Effector memory CD4-positive, alpha-beta T cell (primary cell): ENCODE data around the gene TESK1.
"Not testable (repeated sequence)": the region's sequence is repeated elsewhere in the genome, so short reads cannot be mapped to it uniquely, and the experiment has no call there.

Experiments used
- DNase-seq, 3 donors: peaks; one replicate each; pipeline ENCODE4 v3.0.0-alpha.2; 2020
- H3K27ac ChIP-seq: 2 replicates; pipeline ENCODE4 v1.7.0; 2013; ENCODE audit warnings: mild to moderate bottlenecking, low read length, moderate library complexity; ENCODE audit not compliant: insufficient read depth, poor library complexity, severe bottlenecking
- H3K27me3 ChIP-seq: replicated peaks from 2 replicates; pipeline ENCODE4 v1.7.0; 2013; ENCODE audit warnings: mild to moderate bottlenecking, low read length; ENCODE audit not compliant: insufficient read depth, control insufficient read depth, poor library complexity, severe bottlenecking
- H3K36me3 ChIP-seq: 2 replicates; pipeline ENCODE4 v1.7.0; 2013; ENCODE audit warnings: mild to moderate bottlenecking, low read length, moderate library complexity; ENCODE audit not compliant: control insufficient read depth, insufficient read depth
- H3K4me1 ChIP-seq: 2 replicates; pipeline ENCODE4 v1.7.0; 2013; ENCODE audit warnings: low read length, mild to moderate bottlenecking; ENCODE audit not compliant: control insufficient read depth, insufficient read depth, poor library complexity, severe bottlenecking
- H3K4me3 ChIP-seq: 2 replicates; pipeline ENCODE4 v1.7.0; 2013; ENCODE audit warnings: low read length, low read depth, mild to moderate bottlenecking; ENCODE audit not compliant: insufficient read depth, poor library complexity, severe bottlenecking
- H3K9me3 ChIP-seq: 2 replicates; pipeline ENCODE4 v1.7.0; 2013; ENCODE audit warnings: mild to moderate bottlenecking, low read length, moderate library complexity; ENCODE audit not compliant: control insufficient read depth

TESK1 gene

DNA sequence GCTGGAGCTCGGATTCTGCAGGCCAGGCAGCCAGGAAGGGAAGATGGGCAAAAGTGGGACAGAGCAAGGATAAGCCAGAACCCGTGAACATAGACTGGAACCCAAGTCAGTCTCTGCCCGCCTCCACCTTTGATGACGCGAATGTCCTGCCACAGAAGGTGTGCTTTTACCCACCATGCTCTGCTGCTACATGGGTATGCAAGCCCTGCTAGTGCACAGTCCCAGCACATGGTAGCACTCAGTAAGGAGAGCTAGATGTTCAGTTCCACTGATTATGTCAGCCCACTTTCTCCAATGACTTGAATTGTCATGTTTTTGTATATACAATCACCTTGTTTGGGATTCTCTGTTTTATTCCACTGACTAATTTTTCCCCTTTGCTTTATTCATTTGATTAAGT, 24.5 kb downstream of the TESK1 start:
- no peak for DNase-seq
- Histone ChIP-seq H3K9me3 (no peaks in the 10 kb centered on the region), H3K4me1 (no peaks in the 10 kb centered on the region), H3K4me3 (no peak overlapping the region), H3K27me3 (no peaks in the 10 kb centered on the region), H3K27ac (no peak overlapping the region), H3K36me3 (no peaks in the 10 kb centered on the region)

DNA sequence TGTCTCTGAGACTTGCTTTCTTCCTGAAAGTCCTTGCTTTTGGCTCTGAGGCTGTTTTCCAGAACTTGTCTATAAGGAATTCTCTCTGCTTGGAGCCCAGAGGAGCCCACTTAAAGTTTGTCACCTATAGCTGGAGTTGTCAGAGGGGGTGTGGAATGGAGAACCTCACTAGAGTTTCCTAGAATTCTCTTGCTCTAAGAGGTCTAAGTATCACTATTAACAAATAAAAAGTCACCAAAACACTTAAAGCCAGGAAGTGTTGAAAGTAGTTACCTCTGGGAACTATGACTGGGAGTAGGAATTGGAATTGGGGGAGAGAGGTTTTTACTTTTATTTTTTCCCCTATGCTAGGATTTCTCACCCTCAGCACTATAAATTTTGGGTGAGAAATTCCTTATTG, 30.7 kb downstream of the TESK1 start:
- no peak overlapping the region for H3K27ac ChIP-seq
- H3K27me3 ChIP-seq: no peaks in the 10 kb centered on the region
- DNase-seq: no peak
- H3K36me3 ChIP-seq: no peaks in the 10 kb centered on the region
- H3K9me3 ChIP-seq: no peaks in the 10 kb centered on the region
- no peak overlapping the region for H3K4me3 ChIP-seq
- peaks cover 9% of the 10 kb centered on the region for H3K4me1 ChIP-seq

DNA sequence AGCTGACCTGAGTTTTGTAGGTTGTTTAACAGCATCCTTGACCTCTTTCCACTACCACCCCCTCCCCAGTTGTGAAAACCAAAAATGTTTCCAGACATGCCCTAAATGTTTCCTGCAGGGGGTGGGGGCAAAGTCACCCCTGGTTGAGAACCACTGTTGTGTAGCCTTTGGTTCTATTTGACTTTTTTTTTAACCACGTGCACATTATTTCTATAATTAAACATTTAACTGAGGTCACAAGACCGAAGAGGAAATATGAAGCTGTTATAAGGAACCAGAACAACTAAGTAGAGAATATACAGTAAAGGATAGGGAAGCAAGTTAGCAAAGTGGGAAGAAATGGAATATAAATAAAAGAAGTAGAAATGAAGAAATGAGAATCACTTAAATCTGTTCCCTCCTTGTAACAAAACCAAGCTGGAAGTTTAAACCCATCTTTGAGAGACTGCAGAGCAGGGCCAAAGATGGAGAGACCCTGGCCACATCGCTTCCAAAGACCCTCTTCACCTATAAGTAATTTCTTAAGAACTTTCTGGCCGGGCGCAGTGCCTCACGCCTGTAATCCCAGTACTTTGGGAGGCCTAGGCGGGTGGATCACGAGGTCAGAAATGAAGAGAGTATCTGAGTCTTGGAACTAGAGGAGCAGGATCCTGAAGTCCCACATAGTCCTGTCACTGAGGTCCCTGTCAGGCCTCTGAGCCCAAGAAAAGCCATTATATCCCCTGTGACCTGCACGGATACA, 31.2 kb downstream of the TESK1 start:
- Histone ChIP-seq H3K9me3 (no peaks in the 10 kb centered on the region), H3K4me1 (peaks cover 9% of the 10 kb centered on the region), H3K27me3 (no peaks in the 10 kb centered on the region), H3K36me3 (no peaks in the 10 kb centered on the region), H3K27ac (no peak overlapping the region), H3K4me3 (no peak overlapping the region)
- DNase-seq: no peak

DNA sequence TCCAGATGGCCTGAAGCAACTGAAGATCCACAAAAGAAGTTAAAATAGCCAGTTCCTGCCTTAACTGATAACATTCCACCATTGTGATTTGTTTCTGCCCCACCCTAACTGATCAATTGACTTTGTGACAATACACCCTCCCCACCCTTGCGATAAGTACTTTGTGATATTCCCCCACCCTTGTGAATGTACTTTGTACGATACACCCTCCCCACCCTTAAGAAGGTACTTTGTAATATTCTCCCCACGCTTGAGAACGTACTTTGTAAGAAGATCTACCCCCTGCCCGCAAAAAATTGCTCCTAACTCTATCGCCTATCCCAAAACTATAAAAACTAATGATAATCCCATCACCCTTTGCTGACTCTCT, 31.8 kb downstream of the TESK1 start:
- H3K4me1 ChIP-seq, DNase-seq, H3K36me3 ChIP-seq, H3K27ac ChIP-seq, H3K27me3 ChIP-seq, H3K9me3 ChIP-seq, H3K4me3 ChIP-seq: not testable (repeated sequence)

DNA sequence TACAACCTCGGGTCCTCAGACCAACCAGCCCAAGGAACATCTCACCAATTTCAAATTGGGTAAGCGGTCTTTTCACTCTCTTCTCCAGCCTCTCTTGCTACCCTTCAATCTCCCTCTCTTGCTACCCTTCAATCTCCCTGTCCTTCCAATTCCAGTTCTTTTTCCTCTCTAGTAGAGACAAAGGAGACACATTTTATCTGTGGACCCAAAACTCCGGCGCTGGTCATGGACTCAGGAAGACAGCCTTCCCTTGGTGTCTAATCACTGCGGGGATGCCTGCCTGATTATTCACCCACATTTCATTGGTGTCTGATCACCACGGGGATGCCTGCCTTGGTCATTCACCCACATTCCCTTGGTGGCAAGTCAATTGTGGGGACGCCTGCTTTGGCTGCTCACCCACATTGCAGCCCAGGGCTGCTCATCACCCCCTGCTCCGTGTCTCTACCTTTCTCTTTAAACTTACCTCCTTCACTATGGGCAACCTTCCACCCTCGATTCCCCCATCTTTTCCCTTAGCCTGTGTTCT, 32.4 kb downstream of the TESK1 start:
- not testable (repeated sequence) for H3K27ac ChIP-seq, H3K27me3 ChIP-seq, H3K9me3 ChIP-seq, H3K36me3 ChIP-seq, H3K4me3 ChIP-seq, H3K4me1 ChIP-seq, DNase-seq

DNA sequence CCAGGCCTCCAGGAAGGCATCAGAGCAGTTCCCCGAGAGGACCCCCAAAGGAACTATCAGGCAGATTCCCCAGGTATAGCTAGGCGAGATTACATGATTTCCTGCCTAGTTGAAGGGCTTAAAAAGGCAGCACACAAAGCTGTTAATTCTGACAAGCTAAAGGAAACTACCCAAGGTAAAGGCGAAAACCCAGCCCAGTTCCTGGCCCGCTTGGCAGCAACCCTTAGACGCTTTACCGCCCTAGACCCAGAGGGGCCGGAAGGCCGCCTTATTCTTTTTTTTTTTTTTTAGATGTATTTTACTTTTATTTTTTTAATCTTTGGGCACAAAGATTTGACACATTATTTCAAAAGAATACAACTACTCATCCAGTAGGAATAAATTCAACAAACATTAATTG, 33.7 kb downstream of the TESK1 start:
- not testable (repeated sequence) for H3K4me1 ChIP-seq, H3K9me3 ChIP-seq, H3K27me3 ChIP-seq, DNase-seq, H3K27ac ChIP-seq, H3K4me3 ChIP-seq, H3K36me3 ChIP-seq

DNA sequence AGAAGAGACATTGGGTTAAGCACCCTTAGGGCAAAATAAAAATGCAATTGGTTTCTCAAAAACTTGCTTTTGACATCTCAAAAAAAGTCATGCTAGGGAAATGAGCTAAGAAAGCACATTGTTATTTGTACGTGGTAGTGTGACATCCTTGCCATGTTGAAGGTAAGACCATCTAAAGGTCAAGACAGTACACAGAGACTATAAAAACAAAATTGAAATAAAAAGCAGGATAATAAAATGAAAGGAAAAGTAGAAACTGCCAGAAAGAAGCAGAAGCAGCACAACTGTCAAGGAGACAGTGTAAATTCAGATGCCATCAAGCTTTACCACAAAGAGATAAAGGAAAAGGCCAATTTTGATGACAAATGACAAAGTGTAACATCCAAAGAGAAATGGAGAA, 34.2 kb downstream of the TESK1 start:
- H3K27me3 ChIP-seq, H3K9me3 ChIP-seq, DNase-seq, H3K36me3 ChIP-seq, H3K27ac ChIP-seq, H3K4me3 ChIP-seq, H3K4me1 ChIP-seq: not testable (repeated sequence)

DNA sequence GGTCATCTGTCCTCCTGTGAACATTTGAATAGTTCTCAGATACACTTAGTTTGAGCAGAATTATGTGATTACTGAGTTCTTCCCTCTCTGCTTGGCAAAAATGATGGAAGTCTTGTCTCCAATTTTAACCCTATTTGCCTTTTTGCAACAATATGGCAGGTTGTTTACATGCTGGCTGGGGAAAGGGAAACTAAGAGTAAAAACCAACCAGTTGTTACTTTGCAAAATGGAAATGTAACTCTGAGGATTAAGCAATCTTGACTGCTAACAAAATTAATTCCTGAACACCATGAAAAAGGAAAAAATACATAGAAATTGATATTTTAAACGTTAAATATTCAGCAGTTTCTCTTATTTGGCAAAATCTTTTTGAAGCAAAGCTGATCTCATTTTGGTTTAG, 34.6 kb downstream of the TESK1 start:
- Histone ChIP-seq H3K27me3 (no peaks in the 10 kb centered on the region), H3K36me3 (no peaks in the 10 kb centered on the region), H3K9me3 (no peaks in the 10 kb centered on the region), H3K27ac (no peak overlapping the region), H3K4me3 (no peak overlapping the region), H3K4me1 (peaks cover 9% of the 10 kb centered on the region)
- no peak for DNase-seq

DNA sequence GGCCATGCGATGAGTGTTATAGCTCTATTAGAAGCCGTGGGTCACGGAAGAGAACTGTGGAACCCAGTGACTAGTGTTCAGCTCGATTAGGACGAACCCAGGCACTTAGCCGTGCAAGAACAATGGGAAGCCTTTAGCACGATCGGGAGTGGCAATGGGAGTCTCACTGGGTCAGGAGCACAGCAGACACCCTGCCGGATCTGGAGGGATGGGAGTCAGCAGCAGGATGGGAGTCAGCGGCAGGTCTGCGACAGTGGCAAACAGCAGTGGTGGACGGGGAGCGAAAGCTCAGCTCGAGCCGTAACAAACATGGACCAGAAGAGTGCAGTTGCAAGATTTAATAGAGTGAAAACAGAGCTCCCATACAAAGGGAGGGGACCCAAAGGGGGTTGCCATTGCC, 35.4 kb downstream of the TESK1 start:
- DNase-seq, H3K4me1 ChIP-seq: not testable (repeated sequence)

DNA sequence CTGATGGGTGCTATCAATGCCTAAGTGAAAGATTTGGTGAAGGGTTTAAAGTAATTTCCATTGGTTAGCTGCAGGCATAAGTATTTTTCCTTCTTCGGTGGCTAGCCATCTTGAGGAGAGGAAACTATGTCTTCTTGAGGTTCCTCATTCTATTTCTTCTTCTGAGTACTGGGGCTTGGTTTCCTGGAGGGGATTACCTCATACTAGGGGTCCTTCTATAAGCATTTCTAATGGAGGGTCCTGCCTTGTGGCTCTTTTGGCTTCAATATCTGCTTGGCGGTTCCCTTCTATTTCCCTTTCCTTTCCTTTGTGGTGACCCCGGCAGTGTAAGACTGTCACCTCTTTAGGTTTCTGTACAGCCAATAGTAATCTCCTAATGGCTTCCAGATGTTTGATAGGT, 36.4 kb downstream of the TESK1 start:
- H3K27me3 ChIP-seq, H3K4me3 ChIP-seq, H3K36me3 ChIP-seq, DNase-seq, H3K27ac ChIP-seq, H3K9me3 ChIP-seq: not testable (repeated sequence)
- peaks cover 18% of the 10 kb centered on the region for H3K4me1 ChIP-seq

More for the DNA sequence above, 35.4 kb downstream of the TESK1 start:
- not testable (repeated sequence) for H3K27ac ChIP-seq, H3K4me3 ChIP-seq, H3K27me3 ChIP-seq, H3K9me3 ChIP-seq, H3K36me3 ChIP-seq
